Cardiac muscle cell (in vitro differentiated cells and primary cell): ENCODE data around the gene RRAGD. TPM values are rescaled to one million over a fixed set of nuclear protein-coding genes. Genes with fewer than 3 reads are reported as not detected.

Experiments
- DNase-seq, 2 donors: peaks; one replicate each; pipeline versions ENCODE4 v3.0.0 to v3.0.0-alpha.2; 2010 to 2017; ENCODE audit warnings: low read depth in 1 of 2, low spot score in 1 of 2
- H3K27ac ChIP-seq: fragments of 200-600 bp; sonication (generic); 2 replicates; pipeline ENCODE4 v1.5.1; 2016
- H3K27me3 ChIP-seq: fragments of 200-600 bp; sonication (generic); 2 replicates; pipeline ENCODE4 v1.6.0; 2016; ENCODE audit warnings: control low read depth
- H3K36me3 ChIP-seq: fragments of 200-600 bp; sonication (generic); 2 replicates; pipeline ENCODE4 v1.5.1; 2016; ENCODE audit warnings: control low read depth
- H3K4me1 ChIP-seq: fragments of 200-600 bp; sonication (generic); 2 replicates; pipeline ENCODE4 v1.8.1; 2017; ENCODE audit warnings: low read depth, mild to moderate bottlenecking, mixed run types
- H3K4me3 ChIP-seq: fragments of 200-600 bp; sonication (generic); 2 replicates; pipeline ENCODE4 v1.5.1; 2016; ENCODE audit warnings: mild to moderate bottlenecking
- H3K9me3 ChIP-seq: fragments of 200-600 bp; sonication (generic); 2 replicates; pipeline ENCODE4 v1.5.1; 2017; ENCODE audit warnings: low read depth, mild to moderate bottlenecking, control low read depth
- CTCF ChIP-seq: IDR thresholded peaks from 2 replicates; pipeline ENCODE4 v1.5.1; 2012; ENCODE audit warnings: low read depth, mild to moderate bottlenecking, low read length
- polyA plus RNA-seq: library from polyadenylated mRNA; unstranded; fragments of >200 nt; fragmentation: Nextera tagmentation; extraction: Ambion mirVana; gene quantifications from 2 replicates; pipeline ENCODE4 v1.2.1, GENCODE V29; 2016
- total RNA-seq: library from RNA; depleted of rRNA; stranded (reverse); fragments of >200 nt; gene quantifications from 2 replicates; pipeline ENCODE4 v1.2.3, GENCODE V29; 2016

Gene RRAGD
- total and polyA plus RNA-seq, 2 experiments from 2014 or later: 33.2 to 40.1 TPM

- TF ChIP-seq CTCF: no peak
- H3K27ac ChIP-seq: peak overlapping the region; percentile 10
- no peak overlapping the region for H3K4me3 ChIP-seq
- no peaks in the 10 kb centered on the region for H3K27me3 ChIP-seq
- peak; percentile 10 to 63 for DNase-seq
- no peaks in the 10 kb centered on the region for H3K9me3 ChIP-seq
- peaks cover 13% of the 10 kb centered on the region for H3K4me1 ChIP-seq
- no peaks in the 10 kb centered on the region for H3K36me3 ChIP-seq
Observed at GRCh38 chr6:89430201-89430962, 18.3 kb upstream of the RRAGD start.

GRCh38 chr6:89416796-89417195 lies 4.7 kb upstream of the RRAGD start:
- H3K27me3 ChIP-seq: no peaks in the 10 kb centered on the region

GRCh38 chr6:89415185-89415584 lies 3.1 kb upstream of the RRAGD start:
- no peak overlapping the region for H3K4me3 ChIP-seq
- no peak for DNase-seq
- H3K27ac ChIP-seq: no peak overlapping the region
- H3K36me3 ChIP-seq: no peaks in the 10 kb centered on the region
- peaks cover 1% of the 10 kb centered on the region for H3K4me1 ChIP-seq
- no peaks in the 10 kb centered on the region for H3K9me3 ChIP-seq
- no peak for TF ChIP-seq CTCF
- no peaks in the 10 kb centered on the region for H3K27me3 ChIP-seq

More at GRCh38 chr6:89416796-89417195, 4.7 kb upstream of the RRAGD start:
- peaks cover 4% of the 10 kb centered on the region for H3K4me1 ChIP-seq
- H3K4me3 ChIP-seq: no peak overlapping the region
- DNase-seq: no peak
- no peaks in the 10 kb centered on the region for H3K36me3 ChIP-seq
- TF ChIP-seq CTCF: no peak
- no peak overlapping the region for H3K27ac ChIP-seq
- H3K9me3 ChIP-seq: no peaks in the 10 kb centered on the region

- no peaks in the 10 kb centered on the region for H3K9me3 ChIP-seq
- peak in 1 of 2 donors; percentile 54 for DNase-seq
- peaks cover 11% of the 10 kb centered on the region for H3K4me1 ChIP-seq
- no peak for TF ChIP-seq CTCF
- no peaks in the 10 kb centered on the region for H3K36me3 ChIP-seq
- no peak overlapping the region for H3K27ac ChIP-seq
- H3K27me3 ChIP-seq: no peaks in the 10 kb centered on the region
- no peak overlapping the region for H3K4me3 ChIP-seq
Observed at GRCh38 chr6:89414215-89414614, 2.1 kb upstream of the RRAGD start.

- no peaks in the 10 kb centered on the region for H3K27me3 ChIP-seq
- peaks cover 23% of the 10 kb centered on the region for H3K4me1 ChIP-seq
- no peak for DNase-seq
- H3K4me3 ChIP-seq: peak overlapping the region; percentile 72
- H3K9me3 ChIP-seq: no peaks in the 10 kb centered on the region
- peak overlapping the region; percentile 94 for H3K27ac ChIP-seq
- H3K36me3 ChIP-seq: no peaks in the 10 kb centered on the region
- no peak for TF ChIP-seq CTCF
Observed at GRCh38 chr6:89413006-89413400, 930 bp upstream of the RRAGD start.
